Measurements from ENCODE around the gene ZNF653.

DNA sequence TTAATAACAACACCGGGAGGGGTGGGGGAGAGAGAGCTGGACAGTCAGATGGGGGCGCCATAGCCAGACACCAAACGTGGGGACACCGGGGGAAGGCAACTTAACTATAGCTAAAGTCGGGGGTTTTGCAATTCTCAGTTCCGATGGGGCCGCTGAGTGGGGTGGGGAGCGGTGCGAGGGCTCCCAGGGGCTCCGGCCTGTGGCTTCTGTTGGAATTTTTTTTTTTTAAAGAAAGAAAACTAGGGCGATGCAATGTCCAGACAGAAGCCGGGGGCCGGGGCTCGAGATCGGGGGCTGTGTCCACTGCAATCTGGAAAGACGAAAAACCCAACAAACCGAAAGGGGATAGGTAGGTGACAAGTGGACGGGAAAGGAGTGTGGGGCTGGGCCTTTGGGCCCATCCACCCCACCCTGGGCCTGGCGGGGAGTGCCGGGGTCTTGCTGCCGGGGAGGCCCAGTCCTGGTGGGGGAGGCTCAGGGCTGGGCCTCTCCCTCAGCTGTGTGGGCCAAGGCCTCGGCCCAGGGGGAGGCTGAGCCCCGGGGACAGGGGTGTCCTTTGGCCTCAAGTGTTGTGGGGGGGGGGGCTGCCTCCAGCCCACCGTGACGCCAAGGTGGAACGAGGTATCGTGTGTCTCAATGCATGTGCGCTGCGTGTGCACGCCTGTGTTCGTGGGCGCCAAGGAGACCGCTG is 52.9 kb downstream of the ZNF653 start:
- peak; percentile 35 for TF ChIP-seq CTCF (IDR thresholded peaks at IDR 0.05)
- no peak for TF ChIP-seq SMC3 (IDR thresholded peaks at IDR 0.05; ENCODE audit: low read depth, low read length)
- TF ChIP-seq RCOR1 (IDR thresholded peaks at IDR 0.05; ENCODE audit: low read length): no peak
- no peak for TF ChIP-seq GABPA (IDR thresholded peaks at IDR 0.05; ENCODE audit: low read depth)
- TF ChIP-seq, protein P1, sequence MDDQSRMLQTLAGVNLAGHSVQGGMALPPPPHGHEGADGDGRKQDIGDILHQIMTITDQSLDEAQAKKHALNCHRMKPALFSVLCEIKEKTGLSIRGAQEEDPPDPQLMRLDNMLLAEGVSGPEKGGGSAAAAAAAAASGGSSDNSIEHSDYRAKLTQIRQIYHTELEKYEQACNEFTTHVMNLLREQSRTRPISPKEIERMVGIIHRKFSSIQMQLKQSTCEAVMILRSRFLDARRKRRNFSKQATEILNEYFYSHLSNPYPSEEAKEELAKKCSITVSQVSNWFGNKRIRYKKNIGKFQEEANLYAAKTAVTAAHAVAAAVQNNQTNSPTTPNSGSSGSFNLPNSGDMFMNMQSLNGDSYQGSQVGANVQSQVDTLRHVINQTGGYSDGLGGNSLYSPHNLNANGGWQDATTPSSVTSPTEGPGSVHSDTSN (IDR thresholded peaks at IDR 0.05): no peak
- no peak for TF ChIP-seq MXI1 (IDR thresholded peaks at IDR 0.05; ENCODE audit: low read depth, low read length)
- peak; percentile 14; the same call in 1 of the 2 replicates for TF ChIP-seq RAD21 (IDR thresholded peaks at IDR 0.05; ENCODE audit: low read length)
- no peak for TF ChIP-seq POLR2AphosphoS5 (IDR thresholded peaks at IDR 0.05; ENCODE audit: low read depth, low read length)
